ENCODE measurements around the gene PCDHGA12. TPM values are rescaled to one million over a fixed set of nuclear protein-coding genes. Genes with fewer than 3 reads are reported as not detected.
A peak's percentile ranks its signal among the peaks of the same experiment; 100 is the strongest.

The PCDHGA12 gene
- total and polyA plus RNA-seq, 10 of the 15 experiments (the other 5 are each of a cell fraction or from before 2014, with no cell fraction given): 0.04 to 0.79 (median 0.36) TPM; not detected in 2

- no peak overlapping the region for H3K4me3 ChIP-seq
- H3K4me1 ChIP-seq (ENCODE audit: control insufficient read depth, insufficient read depth, low read length): no peaks in the 10 kb centered on the region; the same call in 1 of the 2 replicates
- no peak for FAIRE-seq
- peak overlapping the region; percentile 43 for H3K4me2 ChIP-seq (ENCODE audit: control insufficient read depth, insufficient read depth)
- H4K20me1 ChIP-seq (ENCODE audit: control insufficient read depth, insufficient read depth): no peaks in the 10 kb centered on the region
- in situ Hi-C loops (cut with MboI): no loop called here
- WGBS (ENCODE audit: insufficient coverage, insufficient replicate concordance, low lambda C conversion rate, missing lambda C conversion rate): 61% methylated on average over 37 of the region's 37 CpGs
- ChIA-PET CTCF (interaction anchor here (1.1 to 4.2 kb wide), 15 partner anchors 8 to 132 kb away, joined by 3 to 61 read pairs (median 15); partner anchors contain the start of genes PCDHGA10, PCDHGA11, PCDHGB3 and PCDHGB7), SMC1A (ENCODE audit: uncharacterized antibody, unreplicated experiment) (interaction anchor here (0.9 to 2.8 kb wide), 10 partner anchors 44 to 132 kb away, joined by 3 to 20 read pairs (median 7); partner anchors contain the start of genes PCDHGB3 and PCDHGC3), POLR2A (no interaction called here), RAD21 (ENCODE audit: unreplicated experiment) (interaction anchor here (1.1 to 1.9 kb wide), 5 partner anchors 10 to 82 kb away, joined by 3 to 16 read pairs (median 8); partner anchors contain the start of genes PCDHGA11, PCDHGB3 and PCDHGC5)
- peak overlapping the region; percentile 81; the same call in 1 of the 2 replicates for H2AFZ ChIP-seq (ENCODE audit: control insufficient read depth, low read depth, low read length)
- peaks cover 18% of the 10 kb centered on the region; the same call in 2 of the 3 replicates for H3K9me3 ChIP-seq (replicated peaks; ENCODE audit: control insufficient read depth, insufficient read depth, low read length)
- intact Hi-C loops (cut with micrococcal nuclease; ENCODE audit: unreplicated experiment): no loop called here
- peak; percentile 56 for ATAC-seq
- no peak overlapping the region for H3K27ac ChIP-seq (ENCODE audit: control insufficient read depth, insufficient read depth)
- no peaks in the 10 kb centered on the region for H3K36me3 ChIP-seq (ENCODE audit: control insufficient read depth in 2 of 2, insufficient read depth in 2 of 2, low read length in 1 of 2)
- H3K79me2 ChIP-seq (ENCODE audit: control insufficient read depth, insufficient read depth, low read length): no peaks in the 10 kb centered on the region
- DNase-seq (ENCODE audit: low read depth, low spot score): no peak
- no peak overlapping the region for H3K9ac ChIP-seq (ENCODE audit: control insufficient read depth, insufficient read depth, low read length)
- no TSS peak for BruUV-seq (replicated peaks)
- H3K27me3 ChIP-seq (replicated peaks in 1 of 2; ENCODE audit: control insufficient read depth in 2 of 2, insufficient read depth in 2 of 2, low read length in 1 of 2): no peaks in the 10 kb centered on the region
- no peak for TF ChIP-seq MTA2 (IDR thresholded peaks at IDR 0.05; ENCODE audit: low read depth)
- TF ChIP-seq TCF12 (IDR thresholded peaks at IDR 0.05; ENCODE audit: low read depth, low read length): no peak
- no peak for TF ChIP-seq CHD2 (IDR thresholded peaks at IDR 0.05; ENCODE audit: borderline replicate concordance, low read depth, low read length)
- no peak for TF ChIP-seq USF1 (IDR thresholded peaks at IDR 0.05; ENCODE audit: borderline replicate concordance, extremely low read length, insufficient read depth, low read depth, low read length)
- no peak for TF ChIP-seq SP1 (IDR thresholded peaks at IDR 0.05; ENCODE audit: low read depth, low read length)
- no peak for TF ChIP-seq ZNF622 (IDR thresholded peaks at IDR 0.05)
- TF ChIP-seq CBX5 (IDR thresholded peaks at IDR 0.05; ENCODE audit: low read depth): no peak
- no peak for TF ChIP-seq ETV6 (conservative IDR thresholded peaks at IDR 0.05 in 1 of 2, IDR thresholded peaks at IDR 0.05 in 1 of 2; ENCODE audit: borderline replicate concordance in 1 of 2, low read depth in 1 of 2)
- TF ChIP-seq, protein P1, sequence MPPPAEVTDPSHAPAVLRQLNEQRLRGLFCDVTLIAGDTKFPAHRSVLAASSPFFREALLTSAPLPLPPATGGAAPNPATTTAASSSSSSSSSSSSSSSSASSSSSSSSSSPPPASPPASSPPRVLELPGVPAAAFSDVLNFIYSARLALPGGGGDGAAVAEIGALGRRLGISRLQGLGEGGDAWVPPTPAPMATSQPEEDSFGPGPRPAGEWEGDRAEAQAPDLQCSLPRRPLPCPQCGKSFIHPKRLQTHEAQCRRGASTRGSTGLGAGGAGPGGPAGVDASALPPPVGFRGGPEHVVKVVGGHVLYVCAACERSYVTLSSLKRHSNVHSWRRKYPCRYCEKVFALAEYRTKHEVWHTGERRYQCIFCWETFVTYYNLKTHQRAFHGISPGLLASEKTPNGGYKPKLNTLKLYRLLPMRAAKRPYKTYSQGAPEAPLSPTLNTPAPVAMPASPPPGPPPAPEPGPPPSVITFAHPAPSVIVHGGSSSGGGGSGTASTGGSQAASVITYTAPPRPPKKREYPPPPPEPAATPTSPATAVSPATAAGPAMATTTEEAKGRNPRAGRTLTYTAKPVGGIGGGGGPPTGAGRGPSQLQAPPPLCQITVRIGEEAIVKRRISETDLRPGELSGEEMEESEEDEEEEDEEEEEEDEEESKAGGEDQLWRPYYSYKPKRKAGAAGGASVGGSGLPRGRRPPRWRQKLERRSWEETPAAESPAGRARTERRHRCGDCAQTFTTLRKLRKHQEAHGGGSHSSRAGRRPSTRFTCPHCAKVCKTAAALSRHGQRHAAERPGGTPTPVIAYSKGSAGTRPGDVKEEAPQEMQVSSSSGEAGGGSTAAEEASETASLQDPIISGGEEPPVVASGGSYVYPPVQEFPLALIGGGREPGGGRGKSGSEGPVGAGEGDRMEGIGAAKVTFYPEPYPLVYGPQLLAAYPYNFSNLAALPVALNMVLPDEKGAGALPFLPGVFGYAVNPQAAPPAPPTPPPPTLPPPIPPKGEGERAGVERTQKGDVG (CRISPR knock-in tag; IDR thresholded peaks at IDR 0.05): no peak
- TF ChIP-seq BCL3 (IDR thresholded peaks at IDR 0.05; ENCODE audit: borderline replicate concordance, insufficient read depth, low read depth, low read length, poor library complexity, severe bottlenecking): no peak
- TF ChIP-seq ZBTB11 (CRISPR knock-in tag; IDR thresholded peaks at IDR 0.05): no peak
- no peak for TF ChIP-seq JUNB (IDR thresholded peaks at IDR 0.05)
- TF ChIP-seq, protein P2, sequence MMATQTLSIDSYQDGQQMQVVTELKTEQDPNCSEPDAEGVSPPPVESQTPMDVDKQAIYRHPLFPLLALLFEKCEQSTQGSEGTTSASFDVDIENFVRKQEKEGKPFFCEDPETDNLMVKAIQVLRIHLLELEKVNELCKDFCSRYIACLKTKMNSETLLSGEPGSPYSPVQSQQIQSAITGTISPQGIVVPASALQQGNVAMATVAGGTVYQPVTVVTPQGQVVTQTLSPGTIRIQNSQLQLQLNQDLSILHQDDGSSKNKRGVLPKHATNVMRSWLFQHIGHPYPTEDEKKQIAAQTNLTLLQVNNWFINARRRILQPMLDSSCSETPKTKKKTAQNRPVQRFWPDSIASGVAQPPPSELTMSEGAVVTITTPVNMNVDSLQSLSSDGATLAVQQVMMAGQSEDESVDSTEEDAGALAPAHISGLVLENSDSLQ (IDR thresholded peaks at IDR 0.05): no peak
Observed at GRCh38 chr5:141431286-141431685, 979 bp downstream of the PCDHGA12 start.

All from GM12878 (cell line).